Naive thymus-derived CD4-positive, alpha-beta T cell (primary cell): Measurements from ENCODE around the gene MYOCOS. TPM values are rescaled to one million over a fixed set of nuclear protein-coding genes. Genes with fewer than 3 reads are reported as not detected.

Experiments used
- ATAC-seq: fragments of 150-1000 bp; cut with Tn5 transposase; 2 replicates; pipeline ENCODE4 v1.10.0; 2021; ENCODE audit warnings: mild to moderate bottlenecking, moderate library complexity
- CTCF ChIA-PET: fragments of 350-600 bp; sonication (Branson Sonifier 250); formaldehyde crosslinking; loops from one replicate; lab custom pipeline; 2021; ENCODE audit warnings: antibody characterized with exemption; lab: Charles Lee
- POLR2A ChIA-PET: fragments of 350-600 bp; sonication (Branson Sonifier 250); formaldehyde crosslinking; loops from one replicate; lab custom pipeline; 2021; ENCODE audit warnings: antibody characterized with exemption, inconsistent platforms; lab: Charles Lee
- DNase-seq, 9 donors: peaks; one replicate each; pipeline versions ENCODE4 v3.0.0 to v3.0.0-alpha.2; 2020 to 2022; ENCODE audit warnings: mixed read lengths in 1 of 9
- H3K27ac ChIP-seq: one replicate; pipeline ENCODE4 v1.7.0; 2013; ENCODE audit warnings: mild to moderate bottlenecking, low read depth, low read length, moderate library complexity
- H3K27me3 ChIP-seq, 2 donors: one replicate each; pipeline ENCODE4 v1.7.0; 2013; ENCODE audit warnings: low read length in 2 of 2, mild to moderate bottlenecking in 2 of 2, moderate library complexity in 2 of 2; ENCODE audit not compliant: control insufficient read depth in 2 of 2, insufficient read depth in 2 of 2
- H3K36me3 ChIP-seq, 3 experiments: 1 replicate in 2 of 3; 2 replicates in 1 of 3; pipeline ENCODE4 v1.7.0; 2013; ENCODE audit warnings: low read length in 3 of 3, mild to moderate bottlenecking in 3 of 3, moderate library complexity in 1 of 3; ENCODE audit not compliant: insufficient read depth in 3 of 3, control insufficient read depth in 2 of 3
- H3K4me1 ChIP-seq, 2 donors: one replicate each; pipeline ENCODE4 v1.7.0; 2013; ENCODE audit warnings: low read length in 2 of 2, mild to moderate bottlenecking in 2 of 2, moderate library complexity in 1 of 2; ENCODE audit not compliant: control insufficient read depth in 2 of 2, insufficient read depth in 2 of 2
- H3K4me3 ChIP-seq: 2 replicates; pipeline ENCODE4 v1.7.0; 2013; ENCODE audit warnings: mild to moderate bottlenecking, low read length
- H3K9me3 ChIP-seq, 3 experiments: 1 replicate in 2 of 3; 2 replicates in 1 of 3; pipeline ENCODE4 v1.7.0; 2013; ENCODE audit warnings: low read length in 3 of 3; ENCODE audit not compliant: control insufficient read depth in 2 of 3
- H3K27ac Mint-ChIP-seq, 9 donors: one replicate each; pipeline ENCODE4 v1.8.0; 2020 to 2022; ENCODE audit warnings: mixed read lengths in 9 of 9, mild to moderate bottlenecking in 8 of 9, moderate library complexity in 5 of 9, inconsistent platforms in 2 of 9
- H3K27me3 Mint-ChIP-seq, 5 donors: one replicate each; pipeline ENCODE4 v1.8.0; 2021 to 2022; ENCODE audit warnings: mixed read lengths in 5 of 5, mild to moderate bottlenecking in 1 of 5
- H3K36me3 Mint-ChIP-seq, 5 donors: one replicate each; pipeline ENCODE4 v1.8.0; 2020 to 2022; ENCODE audit warnings: mixed read lengths in 5 of 5, mild to moderate bottlenecking in 3 of 5, inconsistent platforms in 1 of 5
- H3K4me1 Mint-ChIP-seq, 7 donors: one replicate each; pipeline ENCODE4 v1.8.0; 2020 to 2022; ENCODE audit warnings: mixed read lengths in 7 of 7, mild to moderate bottlenecking in 3 of 7, inconsistent platforms in 1 of 7
- H3K4me3 Mint-ChIP-seq, 10 donors: one replicate each; pipeline ENCODE4 v1.8.0; 2020 to 2022; ENCODE audit warnings: mild to moderate bottlenecking in 10 of 10, mixed read lengths in 10 of 10, moderate library complexity in 6 of 10, inconsistent platforms in 2 of 10
- H3K9me3 Mint-ChIP-seq, 11 donors: one replicate each; pipeline ENCODE4 v1.8.0; 2020 to 2022; ENCODE audit warnings: mixed read lengths in 11 of 11, mild to moderate bottlenecking in 4 of 11, inconsistent platforms in 1 of 11, moderate library complexity in 1 of 11
- intact Hi-C, 2 donors: fragments of 100-400 bp; cut with micrococcal nuclease; formaldehyde crosslinking; loops; one replicate each; pipeline ENCODE4 v1.15.1; 2023
- polyA plus RNA-seq, 2 donors: library from polyadenylated mRNA; unstranded; fragments of 300-500 nt; fragmentation: Illumina TruSeq; gene quantifications; one replicate each; pipeline ENCODE4 v1.2.3, GENCODE V29; 2021
- total RNA-seq, 6 experiments: library from RNA in 5 of 6; stranded (reverse) in 5 of 6; gene quantifications; 1 replicate in 5 of 6; 2 replicates in 1 of 6; pipeline ENCODE4 v1.2.3 and lab custom pipeline; 2021 to 2026

Gene MYOCOS
- total and polyA plus RNA-seq, 7 experiments from 2014 or later: 0.19 to 0.81 (median 0.31) TPM; not detected in 3

DNA sequence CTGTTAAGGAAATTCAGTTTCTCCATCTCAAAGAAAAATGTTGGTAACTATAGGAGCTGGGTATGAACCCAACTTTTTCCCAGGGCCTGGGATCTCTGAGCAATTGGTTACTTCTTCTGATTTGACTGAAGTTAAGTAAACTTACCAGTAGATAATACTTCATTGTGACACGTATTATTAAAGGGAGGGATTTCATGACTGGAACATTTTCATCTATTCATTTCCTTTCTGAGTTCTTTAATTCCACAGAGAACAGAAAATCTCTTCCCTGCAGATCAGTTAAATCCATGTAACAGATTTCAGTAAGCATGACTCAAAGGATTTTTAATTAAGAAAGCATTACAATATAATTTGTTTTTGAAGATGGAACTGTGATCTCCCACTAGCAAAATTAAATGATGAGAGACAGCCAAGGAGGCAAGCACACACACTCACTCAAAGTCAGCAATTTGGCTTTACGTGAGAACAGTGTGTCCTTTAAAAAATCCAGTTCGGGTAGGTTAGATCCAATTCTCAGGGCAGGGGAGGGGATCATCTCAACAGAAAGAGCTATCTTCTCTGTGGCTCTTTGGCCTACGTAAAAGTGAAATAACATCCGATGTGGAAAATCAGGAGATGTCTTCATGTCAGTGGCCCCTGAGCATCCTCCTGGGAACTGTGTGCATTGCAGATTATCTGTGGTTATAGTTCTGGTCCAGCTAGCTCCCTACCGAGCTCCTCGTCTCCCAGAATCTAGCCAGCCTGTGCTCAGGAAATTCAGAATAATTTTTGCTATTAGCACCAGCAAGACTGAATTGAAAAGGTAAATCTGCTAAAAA, 41.2 kb downstream of the MYOCOS start:
- no peaks in the 10 kb centered on the region for H3K27me3 ChIP-seq
- no peak for ATAC-seq
- no peak overlapping the region for H3K27ac ChIP-seq
- no peak for DNase-seq
- H3K9me3 ChIP-seq: no peaks in the 10 kb centered on the region
- no peaks in the 10 kb centered on the region for H3K36me3 Mint-ChIP-seq
- CTCF ChIA-PET: no interaction called here
- POLR2A ChIA-PET: no interaction called here
- intact Hi-C loops: no loop called here
- H3K4me3 Mint-ChIP-seq: no peak overlapping the region
- H3K36me3 ChIP-seq: no peaks in the 10 kb centered on the region
- no peaks in the 10 kb centered on the region for H3K9me3 Mint-ChIP-seq
- no peak overlapping the region for H3K27ac Mint-ChIP-seq
- no peaks in the 10 kb centered on the region for H3K4me1 Mint-ChIP-seq
- H3K27me3 Mint-ChIP-seq: peaks cover 0 to 6% (median under 1%) of the 10 kb centered on the region in 5 donors
- no peak overlapping the region for H3K4me3 ChIP-seq
- no peaks in the 10 kb centered on the region for H3K4me1 ChIP-seq

DNA sequence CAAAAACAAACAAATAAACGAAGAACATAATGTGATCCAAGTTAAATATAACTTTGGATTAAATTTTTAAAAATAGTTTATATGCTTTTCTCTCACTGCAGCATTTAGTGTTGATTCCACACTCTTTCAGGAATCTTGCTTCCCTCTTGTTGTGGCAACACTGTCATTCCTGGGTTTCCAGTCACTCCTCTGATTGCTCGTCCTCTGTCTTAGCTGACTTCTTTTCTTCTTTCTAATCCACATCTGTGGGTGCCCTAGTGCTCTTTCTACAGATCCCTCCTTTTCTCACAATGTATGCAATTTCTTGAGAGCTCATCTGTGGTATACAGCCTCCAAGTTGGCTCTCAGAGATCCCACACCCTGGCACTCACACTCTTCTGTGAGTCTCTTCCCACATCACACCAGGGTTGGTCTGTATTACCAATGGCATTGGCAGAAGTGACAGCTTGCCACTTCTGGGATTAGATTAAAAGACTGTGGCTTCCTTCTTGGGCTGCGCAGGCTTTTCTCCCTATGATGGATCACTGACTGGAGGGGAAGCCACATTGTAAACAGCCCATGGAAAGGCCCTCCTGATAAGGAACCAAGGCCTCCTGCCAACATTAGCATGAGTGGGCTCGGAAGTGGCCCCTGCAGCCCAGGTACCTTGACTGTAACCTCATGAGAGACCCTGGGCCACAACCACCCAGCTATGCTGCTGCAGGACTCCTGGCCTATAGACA, 42.0 kb downstream of the MYOCOS start:
- Mint-ChIP-seq H3K36me3 (no peaks in the 10 kb centered on the region), H3K4me1 (no peaks in the 10 kb centered on the region), H3K9me3 (no peaks in the 10 kb centered on the region), H3K27ac (no peak overlapping the region), H3K27me3 (peaks cover 0 to 6% (median 0%) of the 10 kb centered on the region in 5 donors), H3K4me3 (no peak overlapping the region)
- Histone ChIP-seq H3K4me1 (no peaks in the 10 kb centered on the region), H3K27me3 (no peaks in the 10 kb centered on the region), H3K4me3 (no peak overlapping the region), H3K27ac (no peak overlapping the region), H3K9me3 (no peaks in the 10 kb centered on the region), H3K36me3 (no peaks in the 10 kb centered on the region)
- ATAC-seq (no peak), DNase-seq (no peak)
- ChIA-PET CTCF (no interaction called here), POLR2A (no interaction called here)
- intact Hi-C loops: no loop called here

DNA sequence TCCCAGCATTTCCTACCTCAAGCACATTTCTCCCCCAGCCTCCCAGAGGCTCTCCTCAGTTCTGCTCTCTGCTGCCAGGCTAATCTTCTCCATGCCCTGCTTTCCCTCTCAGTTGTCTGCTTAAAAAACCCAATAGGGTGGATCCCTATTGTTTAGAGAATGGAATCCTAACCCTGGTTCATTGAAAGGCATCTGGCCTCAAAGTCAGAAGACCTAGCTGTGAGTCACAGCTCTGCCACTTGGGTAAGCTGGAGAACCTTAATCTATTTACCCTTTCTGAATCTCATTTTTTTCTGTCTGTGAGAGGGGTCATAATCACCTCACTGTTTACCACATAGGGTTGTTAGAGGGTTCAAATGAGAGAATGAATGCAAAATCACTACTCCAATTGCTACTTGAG, 42.9 kb downstream of the MYOCOS start:
- Mint-ChIP-seq H3K9me3 (no peaks in the 10 kb centered on the region), H3K27ac (no peak overlapping the region), H3K27me3 (peaks cover 0 to 6% (median under 1%) of the 10 kb centered on the region in 5 donors), H3K4me3 (no peak overlapping the region), H3K36me3 (no peaks in the 10 kb centered on the region), H3K4me1 (no peaks in the 10 kb centered on the region)
- no peaks in the 10 kb centered on the region for H3K27me3 ChIP-seq
- no peak overlapping the region for H3K4me3 ChIP-seq
- ATAC-seq (no peak), DNase-seq (no peak)
- no peaks in the 10 kb centered on the region for H3K4me1 ChIP-seq
- H3K27ac ChIP-seq: no peak overlapping the region
- CTCF ChIA-PET: no interaction called here
- no peaks in the 10 kb centered on the region for H3K36me3 ChIP-seq
- intact Hi-C loops: no loop called here
- POLR2A ChIA-PET: no interaction called here
- no peaks in the 10 kb centered on the region for H3K9me3 ChIP-seq

DNA sequence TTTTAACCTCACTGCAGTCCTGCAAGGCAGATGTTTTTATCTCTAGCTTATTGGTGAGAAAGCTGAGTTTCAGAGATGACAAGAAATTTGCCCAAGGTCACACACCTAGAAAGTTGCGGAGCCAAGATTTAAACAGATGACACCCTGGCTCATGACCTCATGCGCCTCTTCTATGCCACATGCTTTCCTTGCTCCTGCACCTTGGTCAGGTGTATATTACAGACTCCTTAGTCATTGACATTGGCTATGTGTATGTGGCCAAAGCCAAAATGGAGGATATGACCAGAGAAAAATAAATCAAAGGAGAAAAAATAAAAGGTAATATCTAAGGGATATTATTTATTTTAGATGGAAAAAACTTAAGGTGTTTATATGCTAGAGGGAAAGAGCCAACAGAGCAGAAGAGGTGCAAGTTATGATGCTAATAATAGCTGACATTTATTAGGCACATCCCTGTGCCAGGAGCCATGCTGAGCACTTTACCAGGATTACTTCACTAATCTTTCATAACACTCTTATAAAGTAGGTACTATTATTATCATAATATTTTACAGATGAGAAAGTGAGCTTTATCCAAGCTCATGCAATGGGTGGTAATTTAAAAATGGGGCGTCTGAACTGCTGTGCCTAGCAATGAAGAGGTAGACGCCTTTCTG, 44.2 kb downstream of the MYOCOS start:
- ChIA-PET CTCF (no interaction called here), POLR2A (no interaction called here)
- Histone ChIP-seq H3K9me3 (no peaks in the 10 kb centered on the region), H3K4me1 (no peaks in the 10 kb centered on the region), H3K4me3 (no peak overlapping the region), H3K27ac (no peak overlapping the region), H3K36me3 (no peaks in the 10 kb centered on the region), H3K27me3 (no peaks in the 10 kb centered on the region)
- Mint-ChIP-seq H3K4me3 (no peak overlapping the region), H3K27me3 (peaks cover 0 to 6% (median 4%) of the 10 kb centered on the region in 5 donors), H3K36me3 (no peaks in the 10 kb centered on the region), H3K27ac (no peak overlapping the region), H3K9me3 (no peaks in the 10 kb centered on the region), H3K4me1 (no peaks in the 10 kb centered on the region)
- intact Hi-C loops: no loop called here
- ATAC-seq (no peak), DNase-seq (no peak)

DNA sequence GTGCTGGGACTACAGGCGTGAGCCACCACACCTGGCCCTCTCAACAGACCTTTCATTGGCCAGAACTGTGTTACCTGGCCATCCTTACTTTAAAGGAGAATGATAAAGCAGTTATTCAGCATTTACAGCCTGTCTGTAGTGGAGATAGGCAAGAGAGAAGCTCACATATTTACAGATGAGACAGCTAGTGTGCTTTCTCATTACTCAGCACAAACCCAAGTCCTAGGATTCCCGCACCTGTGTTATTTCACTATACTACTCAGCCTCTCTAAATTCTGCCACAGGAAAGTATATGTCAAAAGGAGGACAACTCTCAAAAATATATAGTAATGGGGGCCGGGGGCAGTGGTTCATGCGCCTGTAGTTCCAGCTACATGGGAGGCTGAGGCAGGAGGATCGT, 46.3 kb downstream of the MYOCOS start:
- Mint-ChIP-seq H3K4me1 (no peaks in the 10 kb centered on the region), H3K36me3 (no peaks in the 10 kb centered on the region), H3K27me3 (peaks cover 4 to 13% (median 6%) of the 10 kb centered on the region in 5 donors), H3K4me3 (no peak overlapping the region), H3K9me3 (no peaks in the 10 kb centered on the region), H3K27ac (no peak overlapping the region)
- H3K4me3 ChIP-seq: no peak overlapping the region
- no peaks in the 10 kb centered on the region for H3K4me1 ChIP-seq
- no peak overlapping the region for H3K27ac ChIP-seq
- H3K9me3 ChIP-seq: no peaks in the 10 kb centered on the region
- ATAC-seq (no peak), DNase-seq (no peak)
- ChIA-PET CTCF (interaction anchor here (0.6 kb wide), 1 partner anchor 498 kb away, joined by 3 read pairs; no protein-coding TSS in a partner anchor), POLR2A (no interaction called here)
- H3K36me3 ChIP-seq: no peaks in the 10 kb centered on the region
- intact Hi-C loops: no loop called here
- peaks cover 0 to 4% of the 10 kb centered on the region in 2 donors for H3K27me3 ChIP-seq

DNA sequence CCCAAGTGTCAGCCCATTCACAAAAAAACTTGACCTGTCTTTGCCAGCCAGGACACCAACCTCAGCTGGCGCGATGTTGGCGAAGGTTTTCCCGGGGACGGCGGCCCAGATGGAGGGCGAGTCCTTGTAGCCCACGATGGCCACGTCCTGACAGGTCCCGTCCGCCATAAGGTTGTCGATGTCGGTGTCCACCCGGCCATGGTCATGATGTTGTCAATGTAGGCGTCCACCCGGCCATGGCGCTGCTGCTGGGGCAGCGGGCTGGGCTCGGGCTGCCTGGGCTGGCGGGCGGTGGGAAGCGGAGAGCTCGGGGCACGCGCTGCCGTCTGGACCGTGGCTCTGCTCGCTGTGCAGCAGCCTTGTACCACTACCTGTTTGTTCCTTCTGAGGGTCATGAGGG, 48.7 kb downstream of the MYOCOS start:
- intact Hi-C loops: no loop called here

More for the DNA sequence above, 48.7 kb downstream of the MYOCOS start:
- ChIA-PET CTCF (no interaction called here), POLR2A (no interaction called here)
- Histone ChIP-seq H3K36me3 (no peaks in the 10 kb centered on the region), H3K27me3 (peaks cover 0 to 4% of the 10 kb centered on the region in 2 donors), H3K4me1 (no peaks in the 10 kb centered on the region), H3K27ac (no peak overlapping the region), H3K9me3 (no peaks in the 10 kb centered on the region), H3K4me3 (no peak overlapping the region)
- ATAC-seq: no peak
- Mint-ChIP-seq H3K36me3 (no peaks in the 10 kb centered on the region), H3K4me3 (no peak overlapping the region), H3K27ac (no peak overlapping the region), H3K9me3 (no peaks in the 10 kb centered on the region), H3K27me3 (peaks cover 4 to 20% (median 8%) of the 10 kb centered on the region in 5 donors), H3K4me1 (no peaks in the 10 kb centered on the region)
- no peak for DNase-seq
